GM12878 (cell line): ENCODE results near the gene GPR176.

Experiments
- CHD4 ChIP-seq: fragments of 200-600 bp; sonication (generic); IDR thresholded peaks from 2 replicates; pipeline ENCODE4 v1.6.1; 2016; ENCODE audit warnings: mild to moderate bottlenecking
- CTCF ChIP-seq, 3 experiments: IDR thresholded peaks in 2 of 3; conservative IDR thresholded peaks in 1 of 3; 2 replicates each; pipeline ENCODE4 v1.5.1; 2011; ENCODE audit warnings: low read depth in 3 of 3, low read length in 3 of 3, mild to moderate bottlenecking in 3 of 3, control low read depth in 2 of 3, moderate library complexity in 2 of 3, inconsistent platforms in 1 of 3, mixed read lengths in 1 of 3; ENCODE audit not compliant: control insufficient read depth in 2 of 3, insufficient read depth in 1 of 3; ENCODE audit errors: extremely low read depth in 1 of 3
- JUND ChIP-seq: IDR thresholded peaks from 2 replicates; pipeline ENCODE4 v1.6.1; 2012; ENCODE audit warnings: low read depth, mild to moderate bottlenecking, low read length, improper control_type of control experiment, moderate library complexity
- REST ChIP-seq: IDR thresholded peaks from 2 replicates; pipeline ENCODE4 v1.6.1; 2012; ENCODE audit warnings: mild to moderate bottlenecking, low read depth, low read length
- USF2 ChIP-seq: IDR thresholded peaks from 2 replicates; pipeline ENCODE4 v1.6.1; 2011; ENCODE audit warnings: low read depth, low read length, improper control_type of control experiment, borderline replicate concordance

GRCh38 chr15:39798382-39798781 lies 121.7 kb downstream of the GPR176 start:
- TF ChIP-seq CTCF (IDR thresholded peaks at IDR 0.05 in 2 of 3, conservative IDR thresholded peaks at IDR 0.05 in 1 of 3; ENCODE audit: control insufficient read depth in 2 of 3, extremely low read depth in 1 of 3, insufficient read depth in 1 of 3, low read depth in 3 of 3, low read length in 3 of 3) (no peak), REST (no peak), CHD4 (no peak), JUND (no peak), USF2 (no peak)
